Stimulated activated CD4-positive, alpha-beta T cell treated with anti-CD3 and anti-CD28 coated beads, Interleukin-2, amount 100 ng/mL, for 24 hours (primary cell): ENCODE data around the gene DYNLT3.

Source experiments
- DNase-seq, 2 donors: peaks; one replicate each; pipeline ENCODE4 v3.0.0-alpha.2; 2020

DYNLT3 gene

DNA sequence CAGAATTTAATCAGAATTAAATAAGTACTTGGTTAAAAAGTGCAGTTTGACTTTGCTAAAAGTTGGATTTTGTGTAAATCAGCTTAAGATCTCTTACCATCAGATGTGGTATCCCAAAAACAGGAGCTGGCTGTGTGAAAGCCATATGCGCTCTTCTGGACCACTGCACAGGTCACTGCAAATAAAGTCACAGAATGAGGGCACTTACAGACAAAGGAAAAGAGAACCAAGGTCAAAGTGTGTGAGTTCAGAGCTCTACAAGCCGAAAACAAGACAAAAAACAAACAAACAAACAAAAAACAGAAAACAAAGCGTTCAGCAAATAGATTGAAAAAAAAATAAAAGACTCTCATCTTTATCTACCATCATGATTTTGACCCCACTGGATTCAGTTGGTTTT is 6.4 kb downstream of the DYNLT3 start:
- DNase-seq, result no peak

DNA sequence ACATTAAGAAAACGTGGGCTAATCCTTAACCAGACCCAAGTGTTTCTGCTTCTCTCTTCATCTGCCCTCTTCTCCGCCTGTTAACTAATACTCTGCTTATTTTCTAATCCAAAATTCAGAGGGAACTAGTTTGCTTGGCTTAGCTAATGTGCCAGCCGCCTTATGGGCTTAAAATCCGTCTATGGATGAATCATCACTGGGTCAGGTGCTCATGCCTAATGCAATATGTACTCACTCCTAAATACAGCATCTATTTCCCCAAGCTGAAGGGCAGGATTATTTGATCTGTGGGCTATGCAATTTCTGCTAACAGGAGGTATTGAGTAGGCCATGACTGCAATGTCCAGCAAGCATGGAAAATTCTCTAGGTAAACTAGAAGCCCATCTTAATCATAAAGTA is 12.4 kb downstream of the DYNLT3 start:
- no peak for DNase-seq

DNA sequence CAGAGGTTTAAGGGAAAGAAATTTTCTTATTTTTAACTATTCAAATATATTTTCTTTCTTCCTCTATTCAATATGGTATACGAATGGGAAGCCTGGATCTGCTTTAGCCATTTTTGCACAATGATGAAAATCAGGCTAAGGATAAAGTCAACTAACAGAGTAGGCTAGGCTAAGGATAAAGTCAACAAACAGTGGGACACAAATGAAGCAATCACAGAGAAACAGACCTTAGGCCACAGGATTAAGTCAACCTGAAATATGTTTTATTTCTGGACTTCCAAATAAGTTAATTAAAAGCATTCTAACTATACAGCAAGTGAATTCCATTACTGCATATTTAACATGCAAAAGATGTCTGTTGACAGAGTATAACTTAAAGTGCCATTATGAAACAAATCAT is 17.0 kb downstream of the DYNLT3 start:
- DNase-seq, result no peak

DNA sequence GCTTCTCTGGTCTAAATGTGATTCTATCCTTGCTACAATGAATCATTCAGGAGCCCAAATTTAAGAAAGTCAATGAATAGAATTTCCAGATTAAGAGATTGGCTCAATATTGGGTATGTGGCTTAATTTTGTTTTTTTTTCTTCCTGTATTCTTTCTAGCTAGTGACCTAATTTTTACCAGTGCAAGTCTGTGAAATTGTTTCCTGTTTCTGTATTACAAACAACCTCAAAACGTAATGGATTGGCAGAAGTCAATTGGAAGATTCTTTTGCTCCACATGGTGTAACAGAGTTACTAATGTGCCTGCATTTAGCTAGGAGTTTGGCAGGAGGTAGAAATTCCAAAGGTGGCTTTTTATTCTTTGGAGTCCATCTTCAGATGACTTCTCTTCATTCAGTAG is 17.6 kb downstream of the DYNLT3 start:
- no peak for DNase-seq

DNA sequence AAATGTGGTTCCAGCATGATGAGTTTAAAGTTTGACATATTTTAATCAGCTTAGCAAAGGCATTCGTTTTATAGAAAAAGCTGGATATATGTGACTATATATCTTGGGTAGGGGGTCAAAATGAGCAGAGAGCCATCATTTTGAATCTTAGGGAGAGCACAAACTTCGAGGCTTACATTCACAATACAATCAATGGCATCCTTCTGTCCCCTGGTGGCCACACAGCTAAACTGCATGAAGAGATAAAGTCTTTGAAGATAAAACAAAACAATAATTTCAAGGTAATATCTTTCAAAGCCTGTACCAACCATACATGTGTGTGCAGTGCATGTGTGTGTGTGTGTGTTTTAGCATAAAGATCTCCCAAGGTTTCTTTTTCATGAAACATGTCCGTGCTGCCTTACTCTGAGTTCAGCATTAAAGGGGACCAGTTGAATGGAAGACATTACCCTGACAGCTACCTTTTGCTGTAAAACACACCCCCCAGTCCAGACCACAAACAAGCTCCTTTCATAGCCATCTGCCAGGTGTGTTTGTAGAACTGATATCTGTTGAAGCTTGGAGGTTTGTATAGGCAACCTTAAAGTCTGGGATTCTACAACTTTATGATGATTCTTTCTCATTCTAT is 22.0 kb downstream of the DYNLT3 start:
- peak; percentile 47 to 54 for DNase-seq

DNA sequence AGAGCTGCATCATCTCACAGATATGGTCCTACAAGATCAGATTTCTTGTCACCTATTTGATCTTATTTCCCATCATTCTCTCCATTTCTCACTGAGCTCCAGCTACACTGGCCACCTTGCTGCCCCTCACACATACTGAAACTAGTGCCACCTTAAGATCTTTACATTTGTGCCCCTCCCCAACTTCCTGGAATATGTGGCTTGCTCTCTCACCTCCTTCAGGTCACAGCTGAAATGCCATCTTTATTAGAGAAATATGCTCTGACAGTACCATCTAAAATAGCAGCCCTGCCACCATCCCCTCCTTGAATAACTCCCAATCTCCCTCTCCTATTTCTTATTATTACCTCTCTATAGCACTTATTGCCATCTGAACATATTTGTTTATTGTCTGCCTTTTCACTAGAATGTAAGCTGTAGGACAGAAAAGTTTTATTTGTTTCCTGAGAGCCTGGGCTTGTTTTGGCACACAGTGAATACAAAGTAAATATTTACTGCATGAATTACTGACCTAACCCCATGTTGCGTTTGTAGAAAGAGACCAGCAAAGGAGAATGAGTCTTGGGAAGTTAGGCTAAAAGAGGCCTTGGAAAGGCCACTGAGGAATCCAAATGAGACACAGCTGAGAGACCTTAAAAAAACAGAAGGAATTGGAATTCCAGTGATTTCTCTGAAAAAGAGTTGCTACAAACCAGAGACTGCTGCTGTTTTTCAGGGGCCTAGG is 22.7 kb downstream of the DYNLT3 start:
- DNase-seq, result no peak

DNA sequence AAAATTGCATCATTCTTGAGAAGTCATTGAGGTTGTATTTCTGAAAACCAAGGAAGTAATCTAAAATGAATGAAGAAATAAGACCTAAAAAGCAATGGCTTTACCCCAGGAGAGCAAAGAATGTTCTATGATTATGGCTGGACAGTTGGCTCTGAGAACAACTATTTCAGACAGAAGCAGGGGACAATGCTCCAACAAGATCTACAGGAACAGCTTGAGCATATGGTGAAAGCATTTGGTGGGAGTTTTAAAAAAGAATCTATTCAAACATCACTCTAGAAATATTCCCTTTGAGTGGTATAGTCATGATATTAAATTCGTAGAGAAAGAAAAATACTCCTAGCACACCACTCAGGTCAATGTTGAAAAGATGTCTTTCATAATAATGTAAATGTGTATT is 26.7 kb downstream of the DYNLT3 start:
- DNase-seq, result no peak

DNA sequence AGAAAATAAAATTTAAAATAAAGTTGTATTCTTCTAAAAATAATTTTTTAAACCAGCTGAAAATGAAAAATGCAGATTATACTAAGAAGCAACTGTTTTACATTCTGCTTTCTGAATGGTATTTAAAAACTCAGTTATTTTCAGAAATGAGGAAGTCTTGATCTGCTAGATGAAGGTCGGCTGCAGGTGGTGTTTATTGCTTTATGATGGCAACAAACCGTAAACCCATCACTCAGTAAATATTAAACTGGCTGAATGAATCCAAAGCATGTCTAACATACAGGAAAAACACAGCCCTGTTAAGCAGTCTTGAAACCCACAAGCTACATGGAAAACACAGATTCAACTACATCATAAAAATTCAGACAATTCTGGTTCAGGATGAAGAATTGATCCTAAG is 29.3 kb downstream of the DYNLT3 start:
- DNase-seq, result no peak

DNA sequence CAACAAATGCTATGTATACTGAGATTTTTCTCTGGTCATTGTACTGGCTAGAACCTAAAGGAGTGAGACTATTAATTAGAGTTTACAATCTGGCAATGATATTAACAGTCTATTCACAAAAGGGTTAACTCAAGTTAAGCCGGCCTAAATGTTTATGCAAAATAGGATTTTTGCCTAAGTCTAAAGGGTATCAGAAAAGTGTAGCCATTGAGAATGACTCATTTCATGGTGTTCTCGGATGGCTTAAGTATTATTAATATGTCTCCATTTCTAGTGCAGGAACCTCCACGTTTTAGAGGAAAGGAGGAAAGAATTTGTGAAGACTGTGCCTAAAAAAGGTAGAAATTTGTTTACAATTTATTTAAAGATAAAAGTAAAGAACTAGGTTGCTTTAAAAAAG is 29.8 kb downstream of the DYNLT3 start:
- DNase-seq, result no peak

DNA sequence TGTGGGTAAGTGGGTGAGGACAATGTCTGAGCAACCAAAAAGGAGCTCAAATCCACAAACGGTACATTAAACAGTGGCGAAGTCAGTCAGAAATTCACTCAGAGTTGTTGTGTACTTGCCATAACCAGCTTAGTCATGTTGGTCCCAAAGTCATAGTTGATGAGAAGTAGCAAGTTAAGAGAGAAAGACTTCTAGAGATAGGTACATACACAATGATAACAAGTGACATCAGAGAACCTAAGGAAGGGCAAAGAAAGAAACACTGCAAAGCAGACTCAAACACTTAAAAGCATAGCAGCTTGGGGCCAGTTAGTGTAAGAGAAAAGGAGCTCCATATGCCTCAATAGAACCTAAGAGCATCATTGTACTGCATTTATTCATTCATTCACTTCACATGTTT is 30.2 kb downstream of the DYNLT3 start:
- no peak for DNase-seq

DNA sequence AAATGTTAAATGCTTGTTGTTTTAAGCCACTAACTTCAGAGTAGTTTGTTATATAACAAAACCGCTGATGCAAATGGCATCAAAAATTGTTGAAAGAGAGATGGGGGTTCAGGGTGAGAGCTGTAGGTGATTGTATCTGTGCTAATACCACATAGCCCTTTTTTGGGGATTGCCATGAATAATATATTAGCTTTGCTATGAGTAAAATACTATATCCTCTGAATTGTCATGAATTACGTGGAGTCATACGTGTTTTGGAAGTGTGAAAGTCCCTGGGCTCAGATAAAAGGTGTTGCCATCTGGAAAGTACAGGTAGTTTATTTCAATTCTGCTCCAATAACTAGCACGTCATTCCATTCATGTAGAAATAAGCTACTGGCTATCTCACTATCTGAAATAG is 30.6 kb downstream of the DYNLT3 start:
- DNase-seq, result no peak

DNA sequence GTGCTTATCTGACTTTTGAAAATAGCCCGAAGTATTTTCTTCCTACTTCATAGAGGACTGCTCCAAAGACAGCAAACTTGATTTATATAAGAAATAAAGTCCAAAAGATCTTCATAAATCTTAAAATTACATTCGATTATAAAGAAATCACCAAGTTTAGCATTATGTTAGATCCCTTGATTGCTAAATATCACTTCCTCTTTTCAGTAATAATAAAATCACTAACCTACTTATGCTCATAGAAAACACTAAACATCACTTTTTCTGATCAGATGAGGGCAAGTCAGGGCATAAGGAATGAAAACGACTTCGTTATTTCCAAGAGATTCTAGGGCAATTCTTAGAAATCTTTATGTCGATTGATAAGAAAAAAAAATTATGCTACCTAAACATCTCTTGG is 32.0 kb downstream of the DYNLT3 start:
- no peak for DNase-seq

DNA sequence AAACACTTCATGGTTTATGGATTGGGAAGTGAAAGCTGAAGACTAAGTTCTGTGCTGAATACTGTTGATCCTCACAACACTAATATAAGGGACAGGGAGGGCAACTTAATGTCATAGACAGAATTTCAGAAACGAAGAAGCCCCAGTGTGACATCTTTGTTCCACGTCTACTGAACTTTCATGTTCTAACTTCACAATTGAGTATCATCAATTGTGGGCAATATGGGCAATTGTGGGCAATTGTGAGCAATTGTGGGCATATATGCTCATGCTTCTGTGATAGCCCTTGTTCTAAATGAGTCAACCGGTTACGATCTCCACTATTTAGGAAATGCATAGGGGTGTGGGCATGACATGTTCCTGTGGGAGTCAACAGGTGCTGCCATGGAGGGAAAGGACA is 33.8 kb downstream of the DYNLT3 start:
- DNase-seq, result no peak

DNA sequence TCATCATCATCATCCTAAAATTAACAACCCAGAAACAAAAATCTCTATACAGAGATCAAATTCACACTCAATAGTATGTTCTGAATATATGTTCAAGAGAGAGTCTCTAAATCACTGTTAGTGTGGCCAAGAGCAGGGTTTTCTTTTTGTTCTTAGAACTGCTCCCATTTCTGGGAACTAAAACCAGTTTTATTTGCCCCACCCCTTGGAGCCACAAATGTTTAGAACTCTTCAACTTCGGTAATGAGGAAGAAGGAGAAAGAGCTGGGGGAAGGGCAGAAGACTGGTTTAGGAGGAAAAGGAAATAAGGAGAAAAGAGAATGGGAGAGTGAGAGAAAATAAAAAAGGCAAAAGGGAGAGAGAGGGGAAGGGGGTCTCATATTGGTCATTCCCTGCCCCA is 35.3 kb downstream of the DYNLT3 start:
- no peak for DNase-seq

DNA sequence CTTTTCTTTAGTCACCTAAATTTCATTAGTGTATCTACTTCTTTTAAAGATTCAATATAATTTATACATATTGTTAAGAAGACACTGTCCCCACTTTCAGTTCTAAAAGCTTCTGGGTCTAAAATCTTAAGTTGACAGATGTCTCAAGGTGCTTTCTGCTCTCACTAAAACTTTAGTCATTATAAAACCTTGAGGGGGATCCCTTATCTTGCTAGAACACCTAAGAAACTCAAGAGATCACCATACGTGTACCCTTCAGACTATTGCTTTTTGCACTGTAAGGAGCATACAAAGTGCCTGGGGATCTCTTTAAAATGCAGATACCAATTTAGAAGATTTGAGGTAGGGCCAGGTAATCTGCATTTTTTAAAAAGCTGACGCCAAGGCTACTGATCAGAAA is 37.4 kb downstream of the DYNLT3 start:
- DNase-seq, result no peak

DNA sequence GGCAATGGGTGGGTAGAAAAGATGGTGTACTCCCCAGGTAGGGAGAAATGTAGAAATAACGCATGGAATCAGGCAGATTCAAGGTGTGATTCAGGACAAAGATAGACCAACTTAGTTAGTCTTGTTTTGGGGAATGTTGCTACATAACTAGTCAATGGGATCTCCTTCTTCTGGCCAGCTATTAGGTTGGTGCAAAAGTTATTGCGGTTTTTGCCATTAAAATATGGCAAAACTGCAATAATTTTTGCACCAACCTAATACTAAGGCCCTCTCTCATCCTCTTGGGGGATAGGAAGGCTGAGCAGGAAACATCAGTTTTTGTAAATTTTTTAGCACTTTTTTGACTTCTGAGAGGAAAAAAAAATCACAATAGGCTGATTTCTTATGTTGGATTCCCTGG is 44.3 kb downstream of the DYNLT3 start:
- DNase-seq, result no peak

DNA sequence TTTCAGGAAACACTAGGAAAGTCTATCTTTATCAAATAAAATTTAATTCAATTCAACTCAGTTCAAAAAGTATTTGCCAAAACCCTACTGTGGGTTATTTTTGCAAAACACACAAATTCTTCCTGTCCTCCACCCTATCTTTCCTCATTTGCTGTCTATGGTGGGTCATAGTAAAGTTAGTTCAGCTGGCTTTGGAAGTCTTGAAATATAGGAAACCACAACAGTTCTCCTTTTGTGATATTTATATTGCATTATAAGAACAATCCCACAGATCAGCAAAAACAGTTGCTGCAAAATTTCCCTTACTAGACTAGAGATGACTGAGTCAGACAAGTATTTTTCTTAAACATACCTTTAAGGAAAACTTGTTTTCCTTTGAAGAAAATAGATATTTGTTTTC is 45.3 kb downstream of the DYNLT3 start:
- DNase-seq, result no peak

DNA sequence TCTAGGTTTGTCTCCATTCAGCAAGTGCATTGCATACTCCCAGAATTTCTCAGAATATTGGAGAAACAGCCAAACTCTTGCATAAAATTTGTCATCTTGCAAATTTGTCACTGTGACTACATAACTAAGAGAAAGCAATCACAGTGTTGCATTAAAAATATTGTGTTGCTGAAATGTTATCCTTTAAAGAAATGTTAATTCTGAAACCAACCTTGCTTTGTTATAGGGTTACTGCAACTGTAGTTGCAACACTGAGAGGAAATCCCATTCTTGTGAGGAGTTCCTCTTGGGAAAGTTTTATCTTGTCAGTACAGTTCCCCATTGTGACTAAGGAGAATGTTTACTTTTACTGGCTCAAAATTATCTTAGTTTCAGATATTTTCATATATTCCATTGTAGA is 46.7 kb downstream of the DYNLT3 start:
- no peak for DNase-seq

DNA sequence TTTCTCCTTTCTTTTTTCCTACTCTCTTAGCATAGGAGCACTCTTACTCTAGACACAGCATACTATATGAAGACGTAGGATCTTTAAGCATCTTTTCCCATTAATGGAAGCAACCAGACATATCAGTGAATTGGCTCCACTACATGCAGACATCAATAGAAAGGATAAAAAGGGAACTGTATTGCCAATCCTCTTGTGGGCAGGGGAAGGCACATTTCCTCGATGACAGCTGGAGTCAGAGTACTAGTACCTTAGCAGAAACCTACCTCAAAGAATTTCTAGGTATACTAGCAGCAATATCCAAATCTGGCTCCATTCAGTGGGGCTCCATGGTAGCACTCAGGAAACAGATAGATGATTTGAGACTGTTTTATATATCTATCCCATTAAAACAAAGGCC is 47.4 kb downstream of the DYNLT3 start:
- no peak for DNase-seq

DNA sequence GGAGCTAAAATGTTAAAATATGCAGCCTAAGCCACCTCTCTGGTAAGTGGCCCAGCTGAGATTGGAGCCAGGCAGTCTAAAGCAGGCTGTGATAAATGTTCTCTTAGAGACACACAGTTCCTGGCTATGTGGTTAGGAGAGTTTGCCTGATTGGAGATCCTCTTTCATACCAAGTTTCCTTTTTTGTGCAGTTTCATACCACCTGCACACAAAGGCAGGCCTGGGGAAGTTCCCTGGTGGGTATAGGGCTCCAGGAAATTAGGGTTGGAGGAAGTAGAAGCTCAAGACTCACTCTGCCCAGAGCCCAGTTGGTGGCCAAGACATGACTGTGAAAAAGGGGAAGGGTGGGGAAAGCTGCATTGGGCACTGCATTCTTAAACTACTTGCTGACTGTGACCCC is 50.6 kb downstream of the DYNLT3 start:
- no peak for DNase-seq

DNA sequence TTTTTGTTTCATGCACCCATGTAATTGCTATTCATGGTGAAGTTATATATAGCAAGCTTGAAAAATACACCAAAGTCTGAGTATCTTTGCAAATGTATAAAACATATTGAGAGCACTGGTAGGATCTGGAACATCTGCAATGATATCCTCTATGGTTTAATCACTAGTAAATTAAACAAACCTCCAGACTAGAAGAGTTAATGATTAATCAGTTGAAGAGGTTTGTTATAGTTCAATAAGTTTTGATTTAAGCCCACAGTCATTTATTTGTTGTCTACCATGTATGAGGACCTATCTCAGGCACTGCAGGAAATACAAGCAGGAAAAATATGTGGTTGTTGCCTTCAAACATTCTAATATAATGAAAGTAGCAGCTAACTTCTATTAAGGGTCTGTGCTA is 51.1 kb downstream of the DYNLT3 start:
- no peak for DNase-seq
